KOPT-K1 (cell line): ENCODE measurements around the gene CD300E.
"Not testable (repeated sequence)": the region's sequence is repeated elsewhere in the genome, so short reads cannot be mapped to it uniquely, and the experiment has no call there.

Experiments
- H3K27ac ChIP-seq: fragments of 200-600 bp; sonication (generic); 2 replicates; pipeline ENCODE4 v1.5.1; 2016; ENCODE audit warnings: antibody characterized with exemption, mild to moderate bottlenecking, low read depth, low read length; ENCODE audit not compliant: poor library complexity, severe bottlenecking
- H3K36me3 ChIP-seq: fragments of 200-600 bp; sonication (generic); 2 replicates; pipeline ENCODE4 v1.5.1; 2017; ENCODE audit warnings: antibody characterized with exemption, mild to moderate bottlenecking, low read length, moderate library complexity; ENCODE audit not compliant: insufficient read depth
- H3K9me3 ChIP-seq: fragments of 200-600 bp; sonication (generic); 2 replicates; pipeline ENCODE4 v1.5.1; 2017; ENCODE audit warnings: antibody characterized with exemption, low read length, mild to moderate bottlenecking; ENCODE audit not compliant: insufficient read depth, poor library complexity, severe bottlenecking

CD300E gene

DNA sequence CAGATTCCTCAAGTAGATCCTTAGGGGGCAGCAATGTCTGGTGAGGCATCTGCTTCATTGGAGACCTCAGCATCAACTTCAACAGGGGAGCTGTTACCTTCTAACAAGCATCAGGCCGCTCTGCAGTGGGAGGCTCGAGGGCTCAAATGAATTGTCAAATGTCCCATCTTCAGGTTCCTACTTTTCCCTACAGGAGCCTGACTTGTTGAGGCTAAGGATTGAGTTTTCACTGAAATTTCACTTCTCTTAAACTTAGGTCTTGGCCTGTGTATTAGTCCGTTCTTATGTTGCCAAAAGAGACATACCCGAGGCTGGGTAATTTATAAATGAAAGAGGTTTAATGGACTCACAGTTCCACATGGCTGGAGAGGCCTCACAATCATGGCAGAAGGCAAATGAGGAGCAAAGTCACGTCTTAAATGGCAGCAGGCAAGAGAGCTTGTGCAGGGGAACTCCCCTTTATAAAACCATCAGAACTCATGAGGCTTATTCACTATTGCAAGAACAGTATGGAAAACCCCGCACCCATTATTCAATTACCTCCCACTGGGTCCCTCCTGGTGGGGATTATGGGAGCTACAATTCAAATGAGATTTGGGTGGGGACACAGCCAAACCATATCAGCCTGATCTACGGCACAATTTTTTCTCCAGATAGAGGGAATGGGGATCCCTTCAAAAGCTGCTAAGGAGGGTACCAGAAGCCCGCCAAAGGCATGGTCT, 26.3 kb downstream of the CD300E start:
- Histone ChIP-seq H3K36me3 (no peaks in the 10 kb centered on the region), H3K9me3 (no peaks in the 10 kb centered on the region), H3K27ac (no peak overlapping the region)

DNA sequence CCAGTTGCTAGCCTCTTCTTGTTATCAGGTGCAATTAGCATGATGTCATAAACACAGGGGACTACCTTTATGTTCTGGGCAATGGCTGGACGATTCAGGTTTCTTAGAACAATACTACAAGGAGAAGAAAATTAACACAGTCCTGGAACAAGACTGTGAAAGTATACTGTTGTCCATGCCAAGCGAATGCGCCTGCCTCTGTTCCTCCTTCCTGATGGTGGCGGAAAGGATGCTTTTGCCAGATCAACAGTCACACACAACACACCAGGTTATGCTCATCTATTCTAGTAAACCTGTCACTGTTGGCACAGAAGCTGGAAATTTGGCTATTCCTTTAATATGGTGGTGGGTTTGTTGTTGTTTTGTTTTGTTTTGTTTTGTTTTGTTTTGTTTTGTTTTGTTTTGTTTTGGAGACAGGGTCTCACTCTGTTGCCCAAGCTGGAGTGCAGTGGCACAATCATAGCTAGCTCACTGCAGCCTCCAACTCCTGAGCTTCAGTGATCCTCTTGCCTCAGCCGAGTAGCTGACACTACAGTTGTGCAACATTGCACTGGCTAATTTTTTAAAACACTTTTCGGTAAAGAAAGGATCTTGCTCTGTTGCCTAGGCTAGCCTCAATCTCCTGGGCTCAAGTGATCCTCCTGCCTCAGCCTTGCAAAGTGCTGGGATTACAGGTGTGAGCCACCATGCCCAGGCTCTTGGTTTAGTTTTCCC, 28.3 kb downstream of the CD300E start:
- no peak overlapping the region for H3K27ac ChIP-seq
- H3K9me3 ChIP-seq: no peaks in the 10 kb centered on the region
- H3K36me3 ChIP-seq: no peaks in the 10 kb centered on the region

DNA sequence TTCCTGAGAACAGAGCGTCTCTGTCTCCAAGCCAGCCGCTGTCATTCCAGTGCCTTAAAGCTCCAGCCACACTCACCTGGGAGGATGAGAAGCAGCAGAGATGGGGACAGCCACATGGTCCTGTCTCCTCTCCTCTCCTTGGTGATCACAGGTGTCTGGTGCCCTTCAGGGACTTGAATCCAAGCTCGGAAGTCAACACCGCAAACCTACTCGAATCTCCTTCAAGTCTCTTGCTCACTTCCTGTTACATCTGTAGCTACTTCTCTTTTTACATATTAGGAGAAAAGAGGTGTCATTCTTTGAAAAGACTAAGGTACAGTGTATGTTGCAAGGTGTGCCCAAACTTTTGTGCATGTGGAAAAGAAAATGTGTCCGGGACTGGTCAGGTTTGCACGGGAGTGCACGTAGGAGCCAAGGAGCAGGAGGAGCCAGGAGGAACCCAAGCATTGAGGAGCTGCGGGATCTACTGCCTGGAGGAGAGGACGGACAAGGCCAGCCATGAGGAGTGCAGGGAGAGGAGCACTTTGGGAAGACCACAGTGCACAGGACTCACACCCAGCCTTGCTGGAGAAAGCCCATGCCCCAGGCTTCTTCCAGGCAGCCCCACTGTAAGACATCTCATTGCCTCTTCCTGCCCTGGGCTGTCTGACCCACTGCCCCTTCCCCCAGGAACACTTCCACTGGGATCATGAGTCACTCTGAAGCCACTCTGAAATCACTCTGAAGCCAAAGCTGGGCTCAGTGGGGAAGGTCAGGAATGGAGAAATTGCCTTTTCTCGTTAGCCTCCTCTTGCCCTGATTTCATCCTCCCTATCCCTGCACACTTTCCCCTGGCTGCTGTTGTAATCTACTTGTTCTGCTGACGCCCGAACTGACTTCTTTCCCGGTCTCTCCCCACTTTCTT, 31.2 kb downstream of the CD300E start, which contains the start of gene CD300LD:
TSS of gene CD300LD (minus strand) at position 197 of the 904 bp plus-strand sequence. CDS start at position 116, 81 bp downstream.
- no peaks in the 10 kb centered on the region for H3K36me3 ChIP-seq
- no peaks in the 10 kb centered on the region for H3K9me3 ChIP-seq
- H3K27ac ChIP-seq: no peak within 1 kb of the TSS

DNA sequence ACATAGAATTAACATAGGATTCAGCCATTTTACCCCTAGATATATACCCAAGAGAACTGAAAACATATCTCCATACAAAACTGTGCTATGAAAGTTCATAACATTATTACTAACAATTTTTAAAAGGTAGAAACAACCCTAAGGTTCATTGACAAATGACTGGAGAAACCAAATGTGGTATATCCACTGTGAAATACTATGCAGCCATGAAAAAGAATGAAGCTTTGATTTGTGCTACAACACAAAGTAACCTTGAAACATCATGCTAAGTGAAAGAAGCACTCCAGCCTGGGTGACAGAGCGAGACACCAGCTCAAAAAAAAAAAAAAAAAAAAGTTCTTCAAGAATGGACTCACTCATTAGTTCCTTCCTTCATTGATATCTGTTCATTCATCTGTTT, 32.0 kb downstream of the CD300E start:
- Histone ChIP-seq H3K9me3 (peaks cover 2% of the 10 kb centered on the region), H3K27ac (no peak overlapping the region), H3K36me3 (no peaks in the 10 kb centered on the region)

DNA sequence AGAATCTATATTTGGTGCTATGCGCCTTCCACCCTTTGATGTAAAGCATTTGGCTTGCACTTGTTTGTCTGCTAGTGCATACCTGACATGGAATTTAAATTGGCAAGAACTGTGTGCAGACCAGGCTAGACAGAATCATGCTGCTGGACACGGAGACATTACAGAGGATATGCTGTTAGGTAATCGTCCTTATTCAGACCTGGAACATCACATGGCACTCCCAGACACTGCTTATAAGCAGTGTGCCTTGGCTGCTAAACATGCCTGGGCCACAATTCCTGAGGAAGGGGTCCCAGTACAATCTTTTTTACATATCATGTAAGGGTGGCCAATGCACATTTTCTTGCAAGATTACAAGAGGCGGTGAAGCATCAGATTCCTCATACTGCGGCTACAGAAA, 37.8 kb downstream of the CD300E start:
- Histone ChIP-seq H3K36me3 (no peaks in the 10 kb centered on the region), H3K9me3 (peaks cover 27% of the 10 kb centered on the region), H3K27ac (no peak overlapping the region)

DNA sequence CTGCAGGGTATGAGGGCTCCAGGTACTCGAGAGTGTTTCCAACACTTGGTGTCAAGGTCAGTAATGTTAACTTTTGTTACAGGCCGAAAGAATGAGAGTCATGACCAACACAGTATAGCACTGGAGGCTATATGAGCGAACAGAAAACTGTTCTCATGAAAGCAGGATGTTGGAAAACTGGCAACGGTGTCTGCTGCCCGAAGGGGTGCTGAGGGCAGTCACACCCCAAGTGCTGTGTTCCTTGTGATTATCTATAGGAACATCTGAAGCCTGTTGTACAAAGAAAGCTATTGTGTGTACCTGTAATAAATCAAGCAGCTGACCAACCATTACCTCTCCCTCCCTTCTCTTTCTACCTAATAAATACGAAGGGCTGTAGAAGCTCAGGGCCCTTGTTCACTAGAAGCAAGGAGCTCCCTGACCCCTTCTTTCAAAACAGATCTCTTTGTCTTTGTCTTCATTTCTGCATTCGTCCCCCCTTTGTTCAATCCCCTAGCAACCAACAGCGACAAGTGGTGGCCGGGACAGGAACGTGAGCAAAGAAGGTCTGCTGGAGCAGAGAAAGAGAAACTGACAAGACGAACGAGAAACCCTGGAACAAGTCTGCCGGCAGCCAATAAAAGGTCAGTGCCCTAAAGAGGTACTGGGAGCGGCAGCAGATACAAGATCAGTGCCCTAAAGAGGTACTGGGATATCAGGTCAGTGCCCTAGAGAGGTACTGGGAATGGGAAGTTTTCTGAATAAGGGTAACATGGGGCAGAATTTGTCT, 39.1 kb downstream of the CD300E start:
- Histone ChIP-seq H3K36me3 (no peaks in the 10 kb centered on the region), H3K9me3 (peaks cover 27% of the 10 kb centered on the region), H3K27ac (no peak overlapping the region)

DNA sequence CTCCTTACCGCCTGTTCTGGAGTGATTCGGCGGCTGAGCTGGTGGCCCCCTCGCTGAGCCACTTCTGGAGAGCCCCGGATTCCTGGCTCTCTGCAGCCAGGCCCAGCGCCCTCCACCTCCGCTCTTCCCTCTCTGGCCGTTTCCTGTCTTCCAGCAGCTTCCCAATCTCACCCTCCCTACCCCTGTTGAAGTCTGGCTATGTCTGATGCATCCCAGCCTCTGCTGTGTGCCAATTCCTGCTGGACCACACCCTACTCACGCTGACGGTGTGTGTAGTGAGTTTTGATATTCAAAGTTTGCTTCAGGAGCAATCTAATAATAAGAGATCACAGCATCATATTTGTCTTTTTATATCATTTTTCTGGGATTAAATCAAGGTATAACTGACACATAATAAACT, 40.9 kb downstream of the CD300E start:
- Histone ChIP-seq H3K9me3 (peaks cover 34% of the 10 kb centered on the region), H3K27ac (no peak overlapping the region), H3K36me3 (no peaks in the 10 kb centered on the region)

DNA sequence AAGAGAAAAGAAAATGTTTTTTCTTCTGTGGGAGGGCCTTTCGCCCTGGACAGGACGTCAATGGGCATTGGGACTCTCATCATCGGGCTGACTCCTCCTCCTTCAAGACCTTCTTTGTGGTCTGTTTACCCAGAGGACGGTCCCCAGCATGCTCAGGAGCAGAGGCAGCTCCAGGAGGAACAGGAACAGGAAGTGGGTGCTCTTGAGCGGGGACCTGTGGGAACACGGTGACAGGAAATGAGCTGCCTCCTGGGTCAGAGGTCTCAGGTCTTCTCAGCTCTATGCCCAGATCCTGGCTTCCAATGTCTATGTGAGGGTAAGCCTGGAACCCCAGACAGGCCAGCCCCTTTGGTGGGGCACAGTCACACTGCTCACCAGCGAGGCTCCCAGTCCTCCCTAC, 43.6 kb downstream of the CD300E start:
- Histone ChIP-seq H3K27ac (no peak overlapping the region), H3K9me3 (peaks cover 18% of the 10 kb centered on the region), H3K36me3 (no peaks in the 10 kb centered on the region)

DNA sequence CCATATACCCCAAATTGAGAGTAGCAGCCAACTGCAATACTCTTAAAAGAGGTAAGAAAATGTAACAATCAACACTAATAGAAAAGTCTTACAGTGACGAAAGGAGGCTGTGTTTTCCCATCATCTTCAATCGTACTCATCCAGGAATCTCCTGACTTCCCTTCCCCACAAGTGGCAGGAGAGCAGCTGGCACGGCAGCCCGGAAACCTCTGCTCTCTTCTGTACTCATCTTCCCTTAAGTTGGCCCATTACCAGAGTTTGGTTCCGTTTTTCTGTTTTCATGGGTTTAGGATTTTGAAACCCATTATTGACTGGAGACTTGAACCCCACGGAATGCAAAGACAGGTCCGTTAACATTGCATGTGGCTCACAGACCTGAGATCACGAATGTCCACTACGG, 44.6 kb downstream of the CD300E start:
- Histone ChIP-seq H3K9me3 (peaks cover 8% of the 10 kb centered on the region), H3K36me3 (no peaks in the 10 kb centered on the region), H3K27ac (no peak overlapping the region)

DNA sequence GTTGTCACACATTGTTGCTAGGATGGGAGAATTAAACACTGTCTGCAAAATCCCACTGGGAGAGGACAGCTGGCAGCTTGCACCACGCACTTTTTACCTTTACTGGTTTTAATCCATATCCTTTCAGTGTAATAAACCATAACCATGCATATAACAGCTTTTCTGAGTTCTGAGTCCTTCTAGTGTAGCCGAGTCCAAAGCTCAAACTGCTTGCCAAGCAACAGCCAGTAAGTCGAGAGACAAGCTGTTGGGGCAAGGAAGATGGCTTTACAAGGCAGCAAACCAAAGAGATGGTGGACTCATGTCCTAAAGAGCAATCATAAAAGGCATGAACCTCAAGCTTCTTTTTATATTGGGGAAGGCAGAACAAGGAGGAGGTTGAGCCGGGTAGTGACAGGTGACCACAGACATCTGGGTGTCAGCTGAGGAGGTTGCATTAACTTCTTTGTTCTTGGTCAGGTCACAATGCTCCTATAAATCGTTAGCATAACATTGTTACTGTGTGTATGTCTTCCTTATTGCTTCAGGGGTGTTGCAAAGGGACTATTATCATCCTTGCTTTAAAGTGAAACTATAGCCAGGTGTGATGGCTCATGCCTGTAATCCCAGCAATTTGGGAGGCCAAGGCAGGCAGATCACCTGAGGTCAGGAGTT, 48.9 kb downstream of the CD300E start:
- Histone ChIP-seq H3K27ac (no peak overlapping the region), H3K9me3 (peaks cover 7% of the 10 kb centered on the region), H3K36me3 (no peaks in the 10 kb centered on the region)

DNA sequence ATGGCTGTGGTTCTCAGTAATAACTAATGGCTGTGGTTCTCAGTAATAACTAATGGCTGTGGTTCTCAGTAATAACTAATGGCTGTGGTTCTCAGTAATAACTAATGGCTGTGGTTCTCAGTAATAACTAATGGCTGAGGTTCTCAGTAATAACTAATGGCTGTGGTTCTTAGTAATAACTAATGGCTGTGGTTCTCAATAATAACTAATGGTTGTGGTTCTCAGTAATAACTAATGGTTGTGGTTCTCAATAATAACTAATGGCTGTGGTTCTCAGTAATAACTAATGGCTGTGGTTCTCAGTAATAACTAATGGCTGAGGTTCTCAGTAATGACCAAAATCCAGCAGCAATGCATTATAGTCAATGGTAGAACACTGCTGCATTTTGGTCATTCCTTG, 49.9 kb downstream of the CD300E start:
- H3K9me3 ChIP-seq, H3K36me3 ChIP-seq, H3K27ac ChIP-seq: not testable (repeated sequence)

DNA sequence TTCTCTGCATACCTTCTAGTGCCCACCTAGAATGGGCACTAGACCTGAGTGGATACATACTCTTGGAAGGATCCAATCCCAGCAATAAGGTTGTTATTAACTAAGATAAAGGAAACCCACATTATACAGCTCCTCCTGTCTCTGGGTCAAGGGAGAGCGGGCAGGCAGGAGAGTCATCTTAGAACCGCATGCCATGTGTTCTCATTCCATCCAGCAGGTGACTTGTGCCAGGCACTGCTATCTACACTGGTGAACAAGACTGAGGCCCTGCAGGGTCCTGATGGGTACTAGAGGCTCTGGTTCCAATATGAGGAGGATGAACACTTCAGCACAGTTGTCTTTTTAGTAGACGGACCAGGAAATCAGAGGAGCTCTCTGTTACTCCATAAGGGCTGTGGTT, 50.4 kb downstream of the CD300E start:
- H3K27ac ChIP-seq: no peak overlapping the region
- no peaks in the 10 kb centered on the region for H3K9me3 ChIP-seq
- no peaks in the 10 kb centered on the region for H3K36me3 ChIP-seq

DNA sequence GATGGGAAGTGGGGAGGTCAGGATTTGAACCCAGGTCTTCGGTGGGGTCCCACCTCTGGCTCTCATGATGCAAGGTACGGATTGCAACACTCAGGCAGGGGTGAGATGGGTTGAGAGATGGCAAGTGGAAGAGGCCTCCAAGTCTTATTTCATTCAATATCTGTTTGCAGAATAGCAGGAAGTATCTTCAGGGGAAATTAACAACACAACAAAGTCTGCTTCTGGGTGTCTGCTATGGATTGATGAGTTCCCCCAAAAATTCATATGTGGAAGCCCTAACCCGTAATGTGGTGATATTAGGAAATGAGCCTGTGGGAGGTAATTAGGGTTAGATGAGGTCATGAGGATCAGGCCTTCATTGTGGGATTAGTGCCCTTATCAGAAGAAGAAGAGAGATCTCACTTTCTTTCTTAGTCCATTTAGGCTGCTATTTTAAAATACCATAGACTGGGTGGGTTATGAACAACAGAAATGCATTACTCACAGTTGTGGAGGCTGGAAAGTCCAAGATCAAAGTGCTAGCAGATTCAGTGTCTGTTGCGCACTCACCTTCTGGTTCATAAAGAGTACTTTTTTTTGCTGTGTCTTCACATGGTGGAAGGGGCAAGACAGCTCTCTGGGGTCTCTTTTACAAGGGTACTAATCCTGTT, 51.8 kb downstream of the CD300E start:
- no peak overlapping the region for H3K27ac ChIP-seq
- H3K36me3 ChIP-seq: no peaks in the 10 kb centered on the region
- H3K9me3 ChIP-seq: no peaks in the 10 kb centered on the region
